RWPE1 (cell line): Measurements from ENCODE around the gene APCDD1.

ENCODE experiments used
- CTCF ChIA-PET: fragments of 350-600 bp; sonication (Branson Sonifier 250); formaldehyde crosslinking; extraction: SDS; loops from one replicate; lab custom pipeline; 2021; lab: Yijun Ruan, JAX
- POLR2A ChIA-PET: fragments of 400-600 bp; formaldehyde crosslinking; extraction: SDS; loops from one replicate; lab custom pipeline; 2020; ENCODE audit warnings: antibody characterized with exemption; ENCODE audit not compliant: low non-redundant PET; lab: Yijun Ruan, JAX
- DNase-seq: peaks from one replicate; pipeline ENCODE4 v3.0.0; 2012; ENCODE audit warnings: low spot score
- H3K27ac ChIP-seq: fragments of 450-650 bp; 2 replicates; pipeline ENCODE4 v1.5.1; 2017
- TF ChIP-seq, protein P1 (sequence below): fragments of 450-650 bp; conservative IDR thresholded peaks from 2 replicates; pipeline ENCODE4 v1.5.1; 2017; ENCODE audit warnings: low read depth, mild to moderate bottlenecking

APCDD1 gene

DNA sequence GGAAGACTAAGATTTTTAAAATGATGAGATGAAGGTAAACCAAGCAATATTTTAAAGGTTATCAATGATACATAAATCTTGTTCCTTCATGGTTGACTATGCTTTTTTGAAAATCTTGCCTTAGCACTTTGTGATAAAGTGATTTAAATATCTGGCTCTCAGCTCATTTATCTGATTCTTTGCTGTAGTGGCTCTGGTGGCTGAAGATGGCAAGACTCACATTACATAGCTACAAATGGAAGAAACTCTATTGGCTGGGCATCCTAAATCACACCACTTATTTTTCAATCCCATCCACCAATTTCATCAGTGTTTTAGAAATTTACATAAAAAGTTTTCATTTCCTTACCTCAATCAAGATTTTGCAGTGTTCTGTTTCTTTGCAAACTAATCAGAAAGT, 16.6 kb upstream of the APCDD1 start:
- ChIA-PET POLR2A (no interaction called here), CTCF (no interaction called here)
- no peak for DNase-seq
- TF ChIP-seq, protein P1, sequence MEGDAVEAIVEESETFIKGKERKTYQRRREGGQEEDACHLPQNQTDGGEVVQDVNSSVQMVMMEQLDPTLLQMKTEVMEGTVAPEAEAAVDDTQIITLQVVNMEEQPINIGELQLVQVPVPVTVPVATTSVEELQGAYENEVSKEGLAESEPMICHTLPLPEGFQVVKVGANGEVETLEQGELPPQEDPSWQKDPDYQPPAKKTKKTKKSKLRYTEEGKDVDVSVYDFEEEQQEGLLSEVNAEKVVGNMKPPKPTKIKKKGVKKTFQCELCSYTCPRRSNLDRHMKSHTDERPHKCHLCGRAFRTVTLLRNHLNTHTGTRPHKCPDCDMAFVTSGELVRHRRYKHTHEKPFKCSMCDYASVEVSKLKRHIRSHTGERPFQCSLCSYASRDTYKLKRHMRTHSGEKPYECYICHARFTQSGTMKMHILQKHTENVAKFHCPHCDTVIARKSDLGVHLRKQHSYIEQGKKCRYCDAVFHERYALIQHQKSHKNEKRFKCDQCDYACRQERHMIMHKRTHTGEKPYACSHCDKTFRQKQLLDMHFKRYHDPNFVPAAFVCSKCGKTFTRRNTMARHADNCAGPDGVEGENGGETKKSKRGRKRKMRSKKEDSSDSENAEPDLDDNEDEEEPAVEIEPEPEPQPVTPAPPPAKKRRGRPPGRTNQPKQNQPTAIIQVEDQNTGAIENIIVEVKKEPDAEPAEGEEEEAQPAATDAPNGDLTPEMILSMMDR, result no peak
- H3K27ac ChIP-seq, result no peak overlapping the region

DNA sequence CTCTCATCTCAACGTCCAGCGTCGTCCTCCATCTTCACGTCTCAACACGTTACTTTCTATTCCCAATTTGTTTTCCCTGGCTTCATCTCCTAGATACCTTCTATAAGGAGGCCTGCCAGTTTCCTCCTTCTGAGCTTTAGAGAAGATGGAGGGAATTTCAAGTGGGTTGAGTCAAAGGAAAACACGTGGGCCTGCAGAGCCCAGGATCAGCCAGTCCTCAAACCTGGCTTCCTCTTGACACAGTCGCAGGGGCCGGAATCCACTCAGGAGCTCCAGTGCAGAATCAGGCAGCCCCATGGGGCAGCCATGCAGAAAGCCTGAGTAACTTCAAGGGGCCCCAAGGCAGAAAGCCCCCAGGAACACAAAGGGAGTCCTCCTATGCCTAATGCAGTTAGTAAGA, 14.5 kb upstream of the APCDD1 start:
- TF ChIP-seq, protein P1, result no peak
- H3K27ac ChIP-seq, result no peak overlapping the region
- ChIA-PET POLR2A (no interaction called here), CTCF (no interaction called here)
- no peak for DNase-seq

DNA sequence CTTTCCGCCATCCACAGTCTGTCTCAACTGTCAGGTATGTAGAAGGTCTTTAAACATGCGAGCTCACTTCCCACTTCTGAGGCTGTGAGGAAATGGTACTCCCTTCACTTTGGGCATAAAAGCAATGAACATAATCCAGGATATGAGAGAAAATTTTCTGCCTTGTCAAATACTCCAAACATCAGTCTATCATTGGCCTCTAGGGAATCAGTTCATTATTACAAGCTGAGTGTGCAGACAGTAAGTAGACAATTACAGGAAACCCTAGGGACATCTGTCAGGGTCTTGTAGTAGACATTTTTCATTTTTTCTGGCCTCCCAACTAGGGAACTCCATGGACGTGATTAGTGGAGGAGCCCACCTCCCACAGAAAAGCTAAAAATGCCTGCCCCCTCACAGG, 13.6 kb upstream of the APCDD1 start:
- DNase-seq, result no peak
- H3K27ac ChIP-seq, result no peak overlapping the region
- ChIA-PET POLR2A (no interaction called here), CTCF (interaction anchor here (0.6 to 0.9 kb wide), 2 partner anchors 383 to 469 kb away, joined by 3 to 4 read pairs; no protein-coding TSS in a partner anchor)
- TF ChIP-seq, protein P1, result no peak

DNA sequence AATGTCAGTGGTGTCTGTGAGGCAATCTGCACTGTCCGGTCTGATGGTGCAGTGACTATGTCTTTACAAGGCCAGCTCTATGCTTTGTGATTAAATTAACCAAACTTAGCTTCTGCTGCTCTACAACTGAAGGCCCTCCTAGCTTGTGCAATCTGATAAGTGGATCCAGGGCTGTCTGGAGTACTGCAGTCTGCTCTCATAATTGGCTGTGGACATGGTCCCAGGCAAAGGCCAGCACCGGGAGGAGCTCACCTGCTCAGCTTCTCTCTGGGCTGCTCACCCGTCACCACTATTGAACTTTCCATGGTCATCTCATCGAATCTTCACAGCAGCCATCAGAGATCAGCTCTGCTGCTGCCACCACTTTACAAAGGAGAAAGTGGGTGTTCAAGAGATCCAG, 13.0 kb upstream of the APCDD1 start:
- CTCF ChIA-PET, result interaction anchor here (0.9 kb wide), 1 partner anchor 384 kb away, joined by 4 read pairs; no protein-coding TSS in a partner anchor
- POLR2A ChIA-PET, result no interaction called here
- TF ChIP-seq, protein P1, result no peak
- no peak for DNase-seq
- H3K27ac ChIP-seq, result no peak overlapping the region

DNA sequence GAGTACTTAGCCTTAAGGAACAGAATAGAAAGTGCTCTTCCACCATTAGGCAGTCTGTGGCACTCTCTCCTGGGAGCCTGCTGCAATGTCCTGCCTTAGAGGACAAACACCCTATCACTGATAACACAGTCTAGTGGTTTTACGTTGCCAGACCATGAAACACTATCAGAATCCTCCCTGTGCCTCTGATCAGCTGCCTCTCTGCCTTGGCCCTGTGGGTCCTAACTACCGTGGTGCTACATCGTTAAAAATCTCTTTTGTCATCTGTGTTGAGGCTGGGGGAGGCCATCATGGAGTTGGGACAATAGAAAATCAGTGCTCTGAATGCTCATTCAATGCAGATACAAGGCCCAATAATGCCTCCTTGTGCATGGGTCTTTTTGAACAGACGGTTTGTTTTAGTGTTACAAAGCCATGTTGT, 11.9 kb upstream of the APCDD1 start:
- no peak for DNase-seq
- TF ChIP-seq, protein P1, result no peak
- CTCF ChIA-PET, result no interaction called here
- POLR2A ChIA-PET, result no interaction called here
- no peak overlapping the region for H3K27ac ChIP-seq

DNA sequence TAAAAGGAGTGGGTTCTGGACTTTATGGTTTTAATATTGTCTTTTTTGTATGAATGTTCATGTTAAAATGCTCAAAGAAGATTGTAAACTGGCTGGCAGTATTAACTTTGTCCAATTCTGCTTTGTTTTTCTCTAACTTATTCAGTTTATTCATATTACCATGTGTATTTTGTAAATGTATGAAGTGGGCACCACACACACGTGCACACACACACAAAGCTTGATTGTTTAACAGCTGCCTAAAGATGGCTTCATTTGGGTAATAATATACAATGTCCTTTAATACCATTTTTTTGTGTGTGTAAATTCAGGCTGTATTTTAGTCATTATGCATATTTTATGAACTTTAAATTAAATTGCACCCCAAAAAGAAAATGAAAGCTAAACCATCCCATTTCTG, 11.4 kb upstream of the APCDD1 start:
- POLR2A ChIA-PET, result no interaction called here
- CTCF ChIA-PET, result interaction anchor here (0.7 kb wide), 1 partner anchor 74 kb away, joined by 5 read pairs; no protein-coding TSS in a partner anchor
- H3K27ac ChIP-seq, result no peak overlapping the region
- DNase-seq, result no peak
- TF ChIP-seq, protein P1, result no peak
